CMK (cell line): Measurements from ENCODE around the gene ALG12.

Experiments used
- DNase-seq: peaks from one replicate; pipeline ENCODE4 v3.0.0-alpha.2; 2010; ENCODE audit warnings: low read depth

ALG12 gene

DNA sequence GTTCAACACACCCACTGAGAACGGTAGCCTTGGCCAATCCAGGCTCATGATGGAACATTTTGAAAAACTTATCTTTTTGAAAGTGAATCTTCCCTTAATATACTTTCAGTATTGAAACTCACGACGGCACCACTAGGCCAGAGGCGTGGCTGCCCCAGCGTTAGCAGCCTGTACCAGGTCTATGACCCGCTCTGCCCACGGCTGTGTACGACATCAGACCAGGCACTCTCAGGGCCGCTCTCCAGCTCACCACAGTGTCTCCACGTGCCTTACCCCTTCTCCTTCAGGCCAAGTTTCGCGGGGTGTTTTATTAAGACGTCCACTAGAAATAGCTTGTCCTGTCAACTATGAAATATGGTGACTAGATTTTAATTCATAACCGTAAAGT, 31.2 kb downstream of the ALG12 start:
- no peak for DNase-seq

DNA sequence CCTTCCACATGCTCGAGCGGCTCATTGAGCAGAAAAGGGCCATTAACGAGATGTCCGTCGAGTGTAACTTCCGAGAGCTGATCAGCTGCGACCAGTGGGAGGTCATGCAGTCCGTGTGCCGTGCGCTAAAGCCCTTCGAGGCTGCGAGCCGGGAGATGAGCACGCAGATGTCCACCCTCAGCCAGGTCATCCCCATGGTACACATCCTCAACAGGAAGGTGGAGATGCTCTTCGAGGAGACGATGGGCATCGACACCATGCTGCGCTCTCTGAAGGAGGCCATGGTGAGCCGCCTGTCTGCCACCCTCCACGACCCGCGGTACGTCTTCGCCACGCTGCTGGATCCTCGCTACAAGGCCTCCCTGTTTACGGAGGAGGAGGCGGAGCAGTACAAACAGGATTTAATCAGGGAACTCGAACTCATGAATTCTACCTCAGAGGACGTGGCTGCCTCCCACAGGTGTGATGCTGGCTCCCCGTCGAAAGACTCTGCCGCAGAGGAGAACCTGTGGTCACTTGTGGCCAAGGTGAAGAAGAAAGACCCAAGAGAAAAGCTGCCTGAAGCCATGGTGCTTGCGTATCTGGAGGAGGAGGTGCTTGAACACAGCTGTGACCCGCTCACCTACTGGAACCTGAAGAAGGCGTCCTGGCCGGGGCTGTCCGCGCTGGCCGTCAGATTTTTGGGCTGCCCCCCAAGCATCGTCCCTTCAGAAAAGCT, 31.7 kb downstream of the ALG12 start:
- DNase-seq: no peak

DNA sequence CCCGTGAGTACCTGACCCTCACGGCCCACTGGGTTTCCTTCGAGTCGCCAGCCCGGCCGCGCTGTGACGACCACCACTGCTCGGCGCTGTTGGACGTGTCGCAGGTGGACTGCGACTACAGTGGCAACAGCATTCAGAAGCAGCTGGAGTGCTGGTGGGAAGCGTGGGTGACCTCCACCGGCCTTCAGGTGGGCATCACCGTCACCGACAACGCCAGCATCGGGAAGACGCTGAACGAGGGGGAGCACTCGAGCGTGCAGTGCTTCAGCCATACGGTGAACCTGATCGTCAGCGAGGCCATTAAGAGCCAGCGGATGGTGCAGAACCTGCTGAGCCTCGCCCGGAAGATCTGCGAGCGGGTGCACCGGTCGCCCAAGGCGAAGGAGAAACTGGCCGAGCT, 32.4 kb downstream of the ALG12 start:
- no peak for DNase-seq

DNA sequence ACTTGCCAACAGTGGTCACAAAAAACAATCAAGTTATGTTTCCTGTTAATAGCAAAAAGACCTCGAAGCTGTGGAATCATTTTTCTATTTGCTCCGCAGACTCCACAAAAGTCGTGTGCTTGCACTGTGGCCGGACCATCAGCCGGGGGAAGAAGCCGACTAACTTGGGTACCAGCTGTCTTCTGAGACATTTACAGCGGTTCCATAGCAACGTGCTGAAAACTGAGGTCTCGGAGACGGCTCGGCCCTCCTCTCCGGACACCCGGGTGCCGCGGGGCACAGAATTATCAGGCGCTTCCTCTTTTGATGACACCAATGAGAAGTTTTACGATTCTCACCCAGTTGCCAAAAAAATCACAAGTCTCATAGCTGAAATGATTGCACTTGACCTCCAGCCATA, 33.0 kb downstream of the ALG12 start:
- no peak for DNase-seq

DNA sequence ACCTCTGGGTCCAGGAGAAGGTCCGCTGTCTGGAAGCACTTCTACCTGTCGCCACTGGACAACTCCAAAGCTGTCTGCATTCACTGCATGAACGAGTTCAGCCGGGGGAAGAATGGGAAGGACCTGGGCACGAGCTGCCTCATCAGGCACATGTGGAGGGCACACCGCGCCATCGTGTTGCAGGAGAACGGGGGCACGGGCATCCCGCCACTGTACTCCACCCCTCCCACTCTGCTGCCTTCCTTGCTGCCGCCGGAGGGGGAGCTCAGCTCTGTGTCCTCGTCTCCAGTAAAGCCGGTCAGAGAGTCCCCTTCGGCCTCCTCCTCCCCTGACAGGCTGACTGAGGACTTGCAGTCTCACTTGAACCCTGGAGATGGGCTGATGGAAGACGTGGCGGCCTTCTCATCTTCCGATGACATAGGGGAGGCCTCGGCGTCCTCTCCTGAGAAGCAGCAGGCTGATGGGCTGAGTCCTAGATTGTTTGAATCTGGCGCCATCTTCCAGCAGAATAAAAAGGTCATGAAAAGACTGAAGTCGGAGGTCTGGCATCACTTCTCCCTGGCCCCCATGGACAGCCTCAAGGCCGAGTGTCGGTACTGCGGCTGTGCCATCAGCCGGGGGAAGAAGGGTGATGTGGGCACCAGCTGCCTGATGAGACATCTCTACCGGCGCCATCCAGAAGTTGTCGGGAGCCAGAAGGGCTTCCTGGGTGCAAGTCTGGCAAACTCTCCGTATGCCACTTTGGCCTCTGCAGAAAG, 33.6 kb downstream of the ALG12 start:
- DNase-seq: no peak

DNA sequence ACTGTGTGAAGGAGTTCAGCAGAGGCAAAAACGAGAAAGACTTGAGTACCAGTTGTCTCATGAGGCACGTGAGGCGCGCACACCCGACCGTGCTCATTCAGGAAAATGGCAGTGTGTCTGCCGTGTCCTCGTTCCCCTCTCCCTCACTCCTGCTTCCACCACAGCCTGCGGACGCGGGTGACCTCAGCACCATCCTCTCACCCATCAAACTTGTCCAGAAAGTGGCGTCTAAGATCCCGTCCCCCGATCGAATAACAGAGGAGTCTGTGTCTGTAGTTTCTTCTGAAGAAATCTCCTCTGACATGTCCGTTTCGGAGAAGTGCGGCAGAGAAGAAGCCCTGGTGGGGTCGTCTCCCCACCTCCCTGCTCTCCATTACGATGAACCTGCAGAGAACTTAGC, 34.2 kb downstream of the ALG12 start:
- DNase-seq: no peak

DNA sequence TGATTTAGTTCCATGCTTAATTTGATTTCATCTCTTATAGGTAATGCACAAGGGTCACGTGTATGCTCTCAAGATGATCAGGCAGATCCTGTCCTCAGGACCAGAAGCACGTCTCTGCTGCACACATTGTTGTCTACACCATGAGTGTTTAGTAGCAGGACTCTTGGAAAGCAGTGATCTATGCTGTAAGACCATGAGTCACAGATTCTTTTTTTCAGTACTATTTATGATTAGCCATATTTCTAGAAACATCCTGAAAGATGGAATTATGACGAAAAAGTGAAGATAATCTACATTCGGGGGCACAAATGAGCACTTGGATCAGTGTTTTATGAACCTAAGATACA, 35.0 kb downstream of the ALG12 start:
- DNase-seq: no peak

DNA sequence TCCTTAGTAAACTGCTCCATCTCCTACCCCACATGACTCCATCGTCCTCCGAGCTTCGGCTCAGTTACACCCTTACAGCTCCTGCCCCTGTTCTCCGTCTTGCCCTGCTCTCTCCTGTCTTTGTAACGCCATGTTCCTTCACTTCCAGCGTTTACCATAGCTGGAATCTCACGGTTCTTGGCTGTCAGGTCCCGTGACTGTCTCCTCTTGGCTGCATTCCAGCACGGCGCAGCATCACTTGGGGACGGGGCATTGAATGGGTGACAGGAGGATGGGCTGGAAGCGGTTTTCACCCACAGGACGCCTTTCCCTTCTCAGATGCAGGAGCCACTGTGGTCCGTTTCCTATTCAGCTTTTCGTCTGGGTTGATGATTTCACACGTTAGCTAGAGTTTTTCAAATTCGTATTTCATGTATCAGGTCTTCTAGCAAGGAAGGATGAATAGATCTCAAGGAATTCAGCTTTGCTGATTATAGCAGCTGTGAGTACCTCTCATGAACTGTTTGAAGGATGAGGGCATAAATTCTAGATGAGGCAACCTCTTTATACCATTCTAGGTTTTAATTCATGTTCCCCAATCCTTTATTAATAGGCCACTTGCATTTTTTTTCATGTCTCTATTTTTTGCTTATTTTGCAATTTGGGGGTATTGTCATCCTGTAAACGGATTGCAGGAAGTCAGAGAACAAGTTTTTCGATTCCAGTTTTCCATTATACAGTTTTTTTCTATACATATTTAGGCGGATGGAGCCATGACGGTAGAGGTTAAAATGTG, 35.5 kb downstream of the ALG12 start:
- DNase-seq: no peak

DNA sequence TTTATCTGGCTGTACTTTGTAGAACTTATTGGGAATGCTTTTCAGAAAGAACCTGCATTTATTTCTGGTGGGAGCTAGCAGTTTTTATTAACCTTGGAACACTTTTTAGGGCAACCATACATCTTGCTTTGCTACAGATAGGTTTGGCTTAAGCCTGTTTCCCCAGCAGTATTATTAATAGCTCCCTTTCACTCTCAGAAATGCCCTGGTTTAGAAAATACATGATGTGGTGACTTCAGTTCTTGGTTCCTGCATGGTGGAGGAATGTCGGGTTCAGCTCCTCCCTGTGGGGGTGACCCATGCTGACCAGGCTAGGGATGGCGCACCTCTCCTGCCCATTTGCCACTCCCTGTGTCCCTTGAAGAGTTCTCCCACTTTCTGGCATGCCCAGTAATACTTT, 36.4 kb downstream of the ALG12 start:
- DNase-seq: no peak

DNA sequence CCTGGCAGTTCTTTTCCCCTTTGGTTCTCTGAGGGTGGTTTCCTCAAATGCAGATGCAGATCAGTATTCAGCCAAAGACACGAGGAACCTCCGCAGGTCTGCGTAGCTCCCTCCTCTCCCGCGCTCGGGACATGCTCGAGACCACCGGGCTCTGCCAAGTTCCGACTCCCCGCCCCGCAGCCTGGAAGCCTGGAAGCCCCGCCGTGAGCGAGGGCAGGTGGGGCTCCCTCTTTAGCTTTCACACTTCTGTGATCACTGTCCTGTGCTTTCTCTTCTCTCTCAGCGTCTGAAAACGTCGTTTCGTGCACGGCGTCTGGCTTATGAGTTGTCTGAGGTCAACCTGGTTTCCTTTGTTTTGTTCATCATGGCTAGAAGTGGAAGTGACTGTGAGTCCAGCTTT, 38.0 kb downstream of the ALG12 start:
- no peak for DNase-seq

DNA sequence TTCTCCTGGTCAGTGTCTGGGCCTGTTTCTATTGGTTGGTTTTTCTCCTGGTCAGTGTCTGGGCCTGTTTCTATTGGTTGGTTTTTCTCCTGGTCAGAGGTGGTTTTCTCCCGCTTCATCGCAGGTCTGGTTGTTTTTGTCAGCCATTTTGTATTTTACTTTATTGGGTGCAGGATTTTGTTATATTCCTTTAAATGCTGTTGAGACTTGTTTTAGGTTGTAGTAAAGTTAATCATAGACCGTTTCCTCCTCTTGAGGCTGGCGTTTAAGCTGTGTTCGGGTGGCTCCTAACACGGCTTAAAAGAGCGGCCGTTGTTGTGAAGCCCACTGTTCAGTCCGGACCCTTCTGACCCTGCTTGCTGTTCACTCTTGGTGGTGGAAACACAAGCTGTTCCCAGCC, 38.4 kb downstream of the ALG12 start:
- no peak for DNase-seq

DNA sequence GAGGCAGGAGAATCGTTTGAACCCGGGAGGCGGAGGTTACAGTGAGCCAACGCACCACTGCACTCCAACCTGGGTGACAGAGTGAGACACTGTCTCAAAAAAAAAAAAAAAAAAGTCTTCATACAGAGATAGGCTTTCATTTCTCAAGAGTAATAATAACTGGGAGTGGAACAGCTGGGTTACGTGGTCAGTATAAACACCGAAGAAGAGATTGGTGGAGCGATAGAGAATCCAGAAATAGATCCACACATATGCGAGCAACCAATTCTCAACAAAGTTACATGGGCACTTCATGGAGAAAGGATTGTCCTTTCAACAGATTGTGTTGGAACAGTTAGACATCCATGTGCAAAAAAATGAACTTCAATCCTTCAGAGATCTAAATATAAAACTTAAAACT, 40.0 kb downstream of the ALG12 start:
- DNase-seq: no peak

DNA sequence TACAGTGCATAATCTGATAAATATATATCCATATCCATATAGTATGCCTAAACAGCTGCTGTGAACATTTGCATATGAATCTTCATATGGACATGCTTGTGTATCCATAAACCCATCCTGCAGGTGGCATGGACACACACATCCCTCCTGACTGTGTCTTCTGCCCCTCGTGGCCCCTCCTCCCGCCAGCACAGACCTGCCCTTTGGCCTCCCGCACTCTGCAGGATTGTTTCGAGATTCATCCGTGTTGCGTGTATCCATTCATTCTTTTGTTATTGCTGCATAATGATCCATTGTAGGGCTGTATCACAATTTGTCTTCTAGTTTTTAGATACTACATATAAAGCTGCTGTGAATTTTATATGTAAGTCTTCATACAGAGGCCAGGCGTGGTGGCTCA, 40.6 kb downstream of the ALG12 start:
- no peak for DNase-seq

DNA sequence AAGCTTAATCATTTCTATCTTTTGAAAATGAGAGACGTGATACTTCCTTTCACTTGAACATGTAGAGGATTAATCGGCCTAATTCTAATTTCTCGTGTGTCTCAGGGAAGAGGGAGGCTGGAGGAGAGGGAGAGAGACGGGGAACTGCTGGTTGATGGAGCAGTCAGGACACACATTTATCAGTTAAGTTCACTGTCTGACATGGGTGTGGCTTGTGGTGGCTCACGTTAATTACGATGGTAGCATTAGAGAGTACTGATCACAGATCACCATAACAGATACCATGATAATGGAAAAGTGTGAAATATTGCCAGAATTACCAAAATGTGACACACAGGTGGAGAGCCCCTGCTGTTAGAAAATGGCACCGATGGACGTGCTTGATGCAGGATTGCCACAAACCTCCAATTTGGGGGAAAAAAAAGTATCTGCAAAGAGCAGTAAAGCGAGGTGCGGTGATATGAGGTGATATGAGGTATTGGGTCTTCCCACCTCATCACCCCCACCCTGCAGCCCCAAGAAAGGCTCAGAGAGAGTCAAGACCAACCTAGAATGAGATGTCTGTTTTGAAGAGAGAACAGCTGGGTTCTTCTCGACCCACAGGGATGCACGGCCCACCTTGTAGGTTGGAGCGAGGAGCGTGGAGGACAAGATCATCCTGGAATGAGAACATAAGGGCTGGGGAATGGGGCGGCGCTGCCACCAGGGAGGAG, 44.9 kb downstream of the ALG12 start:
- DNase-seq: no peak

DNA sequence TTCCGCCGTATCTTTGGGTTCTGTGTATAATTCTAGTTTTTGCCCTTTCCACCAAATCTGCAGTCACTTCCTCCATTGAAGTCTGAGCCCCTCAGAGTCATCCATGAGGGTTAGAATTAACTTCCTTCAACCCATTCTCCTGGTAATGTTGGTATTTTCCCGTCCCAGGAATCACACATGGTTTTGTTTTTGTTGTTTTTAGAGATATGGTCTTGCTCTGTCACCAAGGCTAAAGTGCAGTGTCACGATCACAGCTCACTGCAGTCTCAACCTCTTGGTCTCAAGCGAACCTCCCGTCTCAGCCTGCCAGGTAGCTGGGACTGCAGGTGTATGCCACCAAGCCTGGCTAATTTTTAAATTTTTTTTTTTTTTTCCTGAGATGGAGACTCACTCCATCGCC, 45.9 kb downstream of the ALG12 start:
- no peak for DNase-seq

DNA sequence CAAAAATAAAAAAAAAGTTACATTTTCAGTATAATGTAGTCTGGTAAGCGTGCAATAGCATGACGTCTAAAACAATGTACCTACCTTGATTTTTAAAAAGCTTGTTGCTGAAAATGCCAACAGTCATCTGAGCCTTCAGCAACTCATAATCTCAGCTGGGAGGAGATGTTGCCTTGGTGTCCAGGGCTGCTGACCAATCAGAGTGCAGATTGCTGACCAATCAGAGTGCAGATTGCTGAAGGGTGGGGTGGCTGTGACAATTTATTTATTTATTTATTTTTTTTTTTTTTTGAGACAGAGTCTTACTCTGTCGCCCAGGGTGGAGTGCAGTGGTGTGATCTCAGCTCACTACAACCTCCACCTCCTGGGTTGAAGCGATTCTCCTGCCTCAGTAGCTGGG, 46.8 kb downstream of the ALG12 start:
- DNase-seq: no peak

DNA sequence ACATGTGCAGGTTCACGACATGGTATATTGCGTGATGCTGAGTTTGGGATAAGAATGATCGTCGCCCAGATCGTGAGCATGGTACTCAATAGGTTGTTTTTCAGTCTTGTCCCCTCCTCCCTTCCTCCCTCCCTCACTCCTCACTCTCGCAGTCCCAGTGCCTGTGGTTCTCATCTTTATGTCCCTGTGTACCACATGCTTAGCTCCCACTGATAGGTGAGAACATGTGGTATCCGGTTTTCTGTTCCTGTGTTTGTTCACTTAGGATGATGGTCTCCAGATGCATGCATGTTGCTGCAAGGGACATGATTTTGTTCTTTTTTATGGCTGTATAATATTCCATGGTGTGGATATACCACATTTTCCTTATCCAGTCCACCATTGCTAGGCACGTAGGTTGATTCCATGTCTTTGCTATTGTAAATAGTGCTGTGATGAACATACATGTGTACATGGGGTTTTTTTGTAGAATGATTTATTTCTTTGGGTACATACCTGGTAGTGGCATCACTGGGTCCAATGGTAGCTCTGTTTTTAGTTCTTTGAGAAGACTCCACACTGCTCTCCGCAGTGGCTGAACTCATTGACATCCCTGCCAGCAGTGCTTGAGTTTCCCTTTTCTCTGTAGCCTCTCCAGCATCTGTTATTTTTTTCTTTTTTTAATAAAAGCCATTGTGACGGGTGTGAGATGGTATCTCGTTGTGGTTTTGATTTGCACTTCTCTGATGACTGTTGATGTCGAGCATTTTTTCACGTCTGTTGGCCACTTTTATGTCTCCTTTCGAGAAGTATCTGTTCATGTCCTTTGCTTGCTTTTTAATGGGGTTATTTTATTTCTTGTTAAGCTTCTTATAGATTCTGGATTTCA, 48.2 kb downstream of the ALG12 start:
- no peak for DNase-seq

DNA sequence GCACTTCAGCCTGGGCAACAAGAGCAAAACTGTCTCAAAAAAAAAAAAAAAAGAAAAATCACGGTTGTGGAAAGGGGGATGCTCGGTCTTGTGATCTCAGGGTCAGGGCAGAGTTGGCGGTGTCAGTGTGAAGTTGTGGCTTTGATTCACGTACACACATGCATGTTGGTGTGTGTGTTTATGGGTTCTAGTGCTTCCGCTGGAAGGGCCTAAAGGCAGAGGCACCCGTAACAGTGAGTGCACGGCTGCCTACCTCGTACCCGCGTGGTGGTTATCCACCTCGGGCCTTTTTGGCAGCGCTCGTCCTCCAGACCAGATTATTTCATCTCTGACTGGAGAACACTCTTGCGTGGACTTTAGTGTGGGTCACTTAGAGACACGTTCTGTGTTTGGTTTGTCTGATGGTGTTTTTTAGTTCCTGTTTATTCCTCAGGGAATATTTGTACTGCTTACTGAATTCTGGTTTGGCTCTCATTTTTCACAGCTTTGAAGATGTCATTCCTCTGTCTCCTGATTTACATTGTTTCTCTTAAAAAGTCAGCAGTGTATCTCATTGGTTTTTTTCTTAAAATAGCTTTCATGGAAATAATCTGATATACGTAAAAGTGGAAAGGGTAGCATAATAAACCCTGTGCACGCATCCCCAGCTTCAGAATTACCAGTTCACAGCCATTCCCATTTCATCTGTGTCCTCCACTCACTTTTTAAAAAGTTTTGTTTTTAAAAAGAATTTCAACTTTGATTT, 49.0 kb downstream of the ALG12 start:
- no peak for DNase-seq

DNA sequence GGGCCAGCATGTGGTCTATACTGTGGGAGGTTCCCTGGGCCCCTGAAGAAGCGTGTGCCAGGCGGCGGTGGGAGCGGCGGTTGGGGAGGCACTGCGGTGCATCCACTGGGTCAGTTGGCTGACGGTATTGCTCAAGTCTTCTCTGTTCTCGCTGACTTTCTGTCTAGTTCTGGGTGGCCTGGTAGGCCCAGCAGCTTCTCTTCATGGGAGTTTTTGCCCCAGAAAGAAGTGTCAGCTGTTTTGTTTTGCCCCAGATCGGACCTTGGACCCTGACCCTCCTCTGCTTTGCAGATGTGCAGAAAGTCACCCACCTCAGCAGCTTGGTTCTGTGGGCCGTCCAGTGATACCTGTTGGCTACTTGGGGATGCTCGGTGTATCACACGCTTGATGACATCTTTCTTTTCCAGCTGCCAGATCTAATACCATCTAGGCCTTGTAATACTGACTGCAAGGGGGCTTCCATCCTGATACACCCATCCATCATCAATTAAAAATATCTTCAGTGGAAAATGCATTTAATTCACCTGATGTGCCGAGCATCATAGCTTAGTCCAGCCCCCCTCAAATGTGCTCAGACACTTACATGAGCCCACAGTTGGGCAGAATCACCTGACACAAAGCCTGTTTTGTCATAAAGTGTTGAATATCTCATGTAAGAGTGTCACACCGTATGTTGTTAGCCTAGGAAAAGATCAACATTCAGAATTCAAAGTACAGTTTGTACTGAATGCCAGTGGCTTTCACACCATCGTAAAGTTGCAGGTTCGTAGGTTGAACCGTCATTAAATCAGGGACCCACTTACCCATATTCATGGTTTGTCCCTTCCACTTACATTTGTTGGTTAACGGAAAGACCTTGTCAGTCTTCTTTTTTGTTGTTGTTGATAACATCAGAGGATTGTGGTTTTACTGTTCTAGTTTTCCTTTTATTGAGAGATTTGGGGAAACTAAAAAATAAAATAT, 50.7 kb downstream of the ALG12 start:
- no peak for DNase-seq

DNA sequence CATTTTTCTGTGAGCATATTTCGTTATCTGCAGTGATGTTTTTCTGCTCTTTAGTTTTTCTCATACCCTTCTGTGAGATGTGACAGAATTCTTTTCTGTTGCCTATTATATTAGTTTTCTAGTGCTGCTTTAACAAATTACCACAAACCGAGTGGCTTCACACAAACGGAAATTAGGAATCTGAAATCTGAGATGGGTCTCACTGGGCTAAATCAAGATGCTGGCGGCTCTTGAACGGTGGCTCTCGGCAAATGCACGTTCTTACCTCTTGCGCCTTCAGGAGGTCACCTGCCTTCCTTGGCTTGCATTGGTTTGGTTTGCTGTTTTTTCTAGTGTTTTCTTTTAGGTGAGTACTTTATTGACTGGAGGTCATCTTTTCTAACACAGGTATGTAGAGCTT, 51.6 kb downstream of the ALG12 start:
- no peak for DNase-seq
